Mucosa of descending colon (tissue), 3 donors: ENCODE results near the gene DAPK1. TPM values are rescaled to one million over a fixed set of nuclear protein-coding genes. Genes with fewer than 3 reads are reported as not detected.

Source experiments
- ATAC-seq: fragments of 200-7000 bp; cut with Tn5 transposase; one replicate; pipeline ENCODE4 v1.9.1; 2020; ENCODE audit warnings: mild to moderate bottlenecking, moderate library complexity
- DNase-seq, 3 donors: peaks; one replicate each; pipeline ENCODE4 v3.0.0-alpha.2; 2020
- H3K36me3 ChIP-seq: fragments of 200-600 bp; one replicate; pipeline ENCODE4 v1.8.0; 2021; ENCODE audit warnings: low read depth, mild to moderate bottlenecking
- H3K4me1 ChIP-seq: fragments of 200-600 bp; one replicate; pipeline ENCODE4 v1.8.0; 2021; ENCODE audit warnings: low read depth, mild to moderate bottlenecking
- H3K4me3 ChIP-seq: fragments of 200-600 bp; one replicate; pipeline ENCODE4 v1.8.0; 2021; ENCODE audit warnings: mild to moderate bottlenecking
- H3K9me3 ChIP-seq: fragments of 200-600 bp; one replicate; pipeline ENCODE4 v1.8.0; 2021; ENCODE audit warnings: mild to moderate bottlenecking
- intact Hi-C, 2 donors: fragments of 100-400 bp; cut with DNase I in 1 of 2; cut with micrococcal nuclease in 1 of 2; formaldehyde crosslinking; loops; one replicate each; pipeline versions ENCODE4 v1.11.0 to v1.11.1; 2022; cut with DNase I, micrococcal nuclease
- total RNA-seq, 3 donors: library from RNA; stranded (reverse); fragmentation: NEBNext Ultra II Directional in 2 of 3; extraction: Animal tissue kit (Norgen Biotek cat#: 25700) in 2 of 3; gene quantifications; one replicate each; pipeline versions ENCODE4 v1.2.1 to v1.2.4, GENCODE V29; 2021 to 2023
- TF ChIP-seq, protein P1 (sequence below): fragments of 200-600 bp; IDR thresholded peaks from one replicate; pipeline ENCODE4 v1.8.0; 2022; ENCODE audit warnings: antibody characterized with exemption, mild to moderate bottlenecking
- donor health status: DM: no; HTN: no; CAD: no; lungs with moderate emphysema.
- donor health status: DM: no; HTN: no; CAD: no.
- donor health status: DM: no; HTN: yes; CAD: no.

Gene DAPK1
- total RNA-seq, 3 donors from 2014 or later, result 22.2 to 98.7 (median 25.9) TPM

DNA sequence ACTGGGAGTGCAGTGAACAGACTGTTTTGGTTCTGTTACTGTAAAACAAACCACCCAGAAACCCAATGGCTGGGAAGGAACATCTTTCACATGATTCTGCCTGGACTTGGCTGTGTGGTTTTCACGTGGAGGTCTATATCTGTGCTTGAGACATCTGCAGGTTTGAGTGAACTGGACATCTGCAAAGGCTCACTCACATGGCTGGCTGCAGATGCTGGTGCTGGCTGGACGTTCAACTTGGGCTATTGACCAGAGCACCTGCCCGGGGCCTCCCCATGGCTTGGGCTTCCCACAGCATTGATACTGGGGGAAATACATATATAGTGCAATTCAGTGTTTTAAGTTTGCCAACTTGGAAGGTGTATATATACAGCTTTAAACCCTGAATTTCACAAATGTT is 235.1 kb downstream of the DAPK1 start:
- ATAC-seq (no peak), DNase-seq (no peak)
- Histone ChIP-seq H3K36me3 (no peaks in the 10 kb centered on the region), H3K4me3 (no peak overlapping the region), H3K4me1 (no peaks in the 10 kb centered on the region), H3K9me3 (no peaks in the 10 kb centered on the region)
- intact Hi-C loops, result no loop called here
- TF ChIP-seq, protein P1, sequence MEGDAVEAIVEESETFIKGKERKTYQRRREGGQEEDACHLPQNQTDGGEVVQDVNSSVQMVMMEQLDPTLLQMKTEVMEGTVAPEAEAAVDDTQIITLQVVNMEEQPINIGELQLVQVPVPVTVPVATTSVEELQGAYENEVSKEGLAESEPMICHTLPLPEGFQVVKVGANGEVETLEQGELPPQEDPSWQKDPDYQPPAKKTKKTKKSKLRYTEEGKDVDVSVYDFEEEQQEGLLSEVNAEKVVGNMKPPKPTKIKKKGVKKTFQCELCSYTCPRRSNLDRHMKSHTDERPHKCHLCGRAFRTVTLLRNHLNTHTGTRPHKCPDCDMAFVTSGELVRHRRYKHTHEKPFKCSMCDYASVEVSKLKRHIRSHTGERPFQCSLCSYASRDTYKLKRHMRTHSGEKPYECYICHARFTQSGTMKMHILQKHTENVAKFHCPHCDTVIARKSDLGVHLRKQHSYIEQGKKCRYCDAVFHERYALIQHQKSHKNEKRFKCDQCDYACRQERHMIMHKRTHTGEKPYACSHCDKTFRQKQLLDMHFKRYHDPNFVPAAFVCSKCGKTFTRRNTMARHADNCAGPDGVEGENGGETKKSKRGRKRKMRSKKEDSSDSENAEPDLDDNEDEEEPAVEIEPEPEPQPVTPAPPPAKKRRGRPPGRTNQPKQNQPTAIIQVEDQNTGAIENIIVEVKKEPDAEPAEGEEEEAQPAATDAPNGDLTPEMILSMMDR, result no peak

GRCh38 chr9:87733273-87734052 is 235.8 kb downstream of the DAPK1 start:
- intact Hi-C loops, result no loop called here
- ATAC-seq, result no peak
- TF ChIP-seq, protein P1, result no peak

DNA sequence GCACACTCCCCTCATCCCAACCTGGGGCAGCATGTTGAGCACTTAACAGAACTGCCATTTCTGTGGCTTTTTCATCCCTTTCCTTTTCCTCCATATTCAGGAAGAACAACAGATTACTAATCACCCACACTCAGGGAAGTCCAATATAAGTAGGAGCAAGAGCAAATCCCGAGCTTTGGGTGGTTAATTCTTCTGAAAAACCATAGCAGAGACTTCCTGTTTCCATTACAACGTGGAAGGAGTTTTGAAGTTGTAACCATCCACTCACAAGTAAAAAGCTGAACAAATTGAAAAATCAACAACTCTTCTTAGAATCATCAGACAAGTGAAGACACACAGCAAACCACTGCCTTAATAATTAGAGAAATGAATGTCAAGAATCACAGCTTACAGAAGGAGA is 236.4 kb downstream of the DAPK1 start:
- DNase-seq (no peak), ATAC-seq (no peak)
- intact Hi-C loops, result no loop called here
- no peak overlapping the region for H3K4me3 ChIP-seq
- H3K36me3 ChIP-seq, result no peaks in the 10 kb centered on the region
- TF ChIP-seq, protein P1, result no peak
- H3K4me1 ChIP-seq, result no peaks in the 10 kb centered on the region
- no peaks in the 10 kb centered on the region for H3K9me3 ChIP-seq

More at GRCh38 chr9:87733273-87734052, 235.8 kb downstream of the DAPK1 start:
- Histone ChIP-seq H3K9me3 (no peaks in the 10 kb centered on the region), H3K36me3 (no peaks in the 10 kb centered on the region), H3K4me3 (no peak overlapping the region), H3K4me1 (no peaks in the 10 kb centered on the region)
- DNase-seq, result no peak

GRCh38 chr9:87739546-87739945 is 241.9 kb downstream of the DAPK1 start:
- ATAC-seq (no peak), DNase-seq (no peak)
- TF ChIP-seq, protein P1, result no peak
- H3K4me1 ChIP-seq, result no peaks in the 10 kb centered on the region
- no peak overlapping the region for H3K4me3 ChIP-seq
- no peaks in the 10 kb centered on the region for H3K36me3 ChIP-seq
- intact Hi-C loops, result no loop called here
- H3K9me3 ChIP-seq, result peaks cover 7% of the 10 kb centered on the region

DNA sequence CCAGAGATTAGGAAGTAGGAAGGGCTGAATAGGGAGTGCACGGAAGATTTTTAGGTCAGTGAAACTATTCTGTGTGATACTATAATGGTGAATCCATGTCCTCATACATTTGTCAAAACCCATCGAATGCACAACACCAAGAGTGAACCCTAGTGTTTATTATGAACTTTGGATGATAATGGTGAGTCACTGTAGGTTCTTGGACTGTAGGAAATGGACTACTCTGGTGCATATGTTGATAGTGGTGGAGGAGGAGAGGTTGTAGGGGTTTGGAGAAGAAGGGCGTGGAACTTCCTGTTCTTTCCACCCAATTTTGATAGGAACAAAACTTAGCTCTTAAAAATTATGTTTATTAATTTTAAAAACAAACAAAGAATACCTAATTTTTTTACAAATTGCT is 242.5 kb downstream of the DAPK1 start:
- TF ChIP-seq, protein P1, result no peak

More for the DNA sequence above, 242.5 kb downstream of the DAPK1 start:
- intact Hi-C loops, result no loop called here
- ATAC-seq (no peak), DNase-seq (no peak)
- no peaks in the 10 kb centered on the region for H3K36me3 ChIP-seq
- H3K4me1 ChIP-seq, result no peaks in the 10 kb centered on the region
- no peak overlapping the region for H3K4me3 ChIP-seq
- peaks cover 7% of the 10 kb centered on the region for H3K9me3 ChIP-seq
